SK-N-SH treated with all-trans-retinoic acid at 6 μM for 48 hours (cell line): ENCODE measurements around the gene RPL32.

Source experiments
- ARNTL ChIP-seq: fragments of 450-650 bp; formaldehyde crosslinking; IDR thresholded peaks from 2 replicates; pipeline ENCODE4 v1.5.0; 2020; ENCODE audit warnings: low read depth, mild to moderate bottlenecking, moderate library complexity, borderline replicate concordance
- CSDC2 ChIP-seq: fragments of 250-450 bp; sonication (Bioruptor Pico); IDR thresholded peaks from 2 replicates; pipeline ENCODE4 v1.5.0; 2020; ENCODE audit warnings: mild to moderate bottlenecking, moderate library complexity
- OSR1 ChIP-seq: fragments of 250-450 bp; sonication (Bioruptor Pico); IDR thresholded peaks from 2 replicates; pipeline ENCODE4 v1.8.0; 2022; ENCODE audit warnings: moderate library complexity, mild to moderate bottlenecking, inconsistent platforms
- PPARA ChIP-seq: fragments of 250-450 bp; sonication (Bioruptor Pico); IDR thresholded peaks from 2 replicates; pipeline ENCODE4 v1.5.0; 2020; ENCODE audit warnings: mild to moderate bottlenecking, borderline replicate concordance
- RARB ChIP-seq: fragments of 250-450 bp; sonication (Bioruptor Pico); IDR thresholded peaks from 2 replicates; pipeline ENCODE4 v1.8.0; 2021; ENCODE audit warnings: mild to moderate bottlenecking, moderate library complexity
- TCF4 ChIP-seq: fragments of 250-450 bp; sonication (Bioruptor Pico); IDR thresholded peaks from 2 replicates; pipeline ENCODE4 v1.8.0; 2021; ENCODE audit warnings: mild to moderate bottlenecking, moderate library complexity, borderline replicate concordance
- TOX ChIP-seq: fragments of 250-450 bp; sonication (Bioruptor Pico); IDR thresholded peaks from 2 replicates; pipeline ENCODE4 v1.8.0; 2021; ENCODE audit warnings: mild to moderate bottlenecking, moderate library complexity, borderline replicate concordance
- ZC3H10 ChIP-seq: fragments of 250-450 bp; sonication (Bioruptor Pico); IDR thresholded peaks from 2 replicates; pipeline ENCODE4 v1.5.1; 2021; ENCODE audit warnings: mild to moderate bottlenecking, moderate library complexity
- ZFP3 ChIP-seq: fragments of 250-450 bp; sonication (Bioruptor Pico); IDR thresholded peaks from 2 replicates; pipeline ENCODE4 v1.5.0; 2020; ENCODE audit warnings: mild to moderate bottlenecking, moderate library complexity
- ZFP30 ChIP-seq: fragments of 450-650 bp; formaldehyde crosslinking; IDR thresholded peaks from 2 replicates; pipeline ENCODE4 v1.5.0; 2022; ENCODE audit warnings: mild to moderate bottlenecking, moderate library complexity
- ZNF565 ChIP-seq: fragments of 450-650 bp; formaldehyde crosslinking; conservative IDR thresholded peaks from 2 replicates; pipeline ENCODE4 v1.5.0; 2020; ENCODE audit warnings: low read depth, mild to moderate bottlenecking, moderate library complexity
- ZNF8 ChIP-seq: fragments of 450-650 bp; formaldehyde crosslinking; IDR thresholded peaks from 2 replicates; pipeline ENCODE4 v1.5.0; 2020; ENCODE audit warnings: mild to moderate bottlenecking, moderate library complexity
- TF ChIP-seq, protein P1 (sequence below): fragments of 250-450 bp; sonication (Bioruptor Pico); IDR thresholded peaks from 2 replicates; pipeline ENCODE4 v1.8.0; 2020; ENCODE audit warnings: mild to moderate bottlenecking, moderate library complexity, borderline replicate concordance
- TF ChIP-seq, protein P2 (sequence below): fragments of 250-450 bp; sonication (Bioruptor Pico); IDR thresholded peaks from 2 replicates; pipeline ENCODE4 v1.5.1; 2020; ENCODE audit warnings: low read depth, mild to moderate bottlenecking, moderate library complexity

DNA sequence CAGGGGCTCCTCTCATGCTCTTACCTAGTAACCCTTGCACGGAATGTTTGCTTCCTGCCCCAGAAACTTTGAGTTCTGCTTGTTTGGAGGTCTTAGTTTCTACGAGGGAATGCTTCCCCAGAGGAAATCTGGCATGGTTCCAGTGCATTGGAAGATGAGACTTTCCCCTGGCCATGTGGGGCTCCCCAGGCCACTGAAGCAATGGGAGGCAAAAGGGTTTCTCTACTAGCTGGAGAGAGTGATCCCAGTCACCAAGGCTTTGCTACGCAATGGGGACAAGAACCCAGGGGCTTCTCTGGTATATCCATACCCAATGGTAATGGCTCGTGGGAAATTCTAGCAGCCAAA, 44.2 kb upstream of the RPL32 start:
- TF ChIP-seq, protein P1, sequence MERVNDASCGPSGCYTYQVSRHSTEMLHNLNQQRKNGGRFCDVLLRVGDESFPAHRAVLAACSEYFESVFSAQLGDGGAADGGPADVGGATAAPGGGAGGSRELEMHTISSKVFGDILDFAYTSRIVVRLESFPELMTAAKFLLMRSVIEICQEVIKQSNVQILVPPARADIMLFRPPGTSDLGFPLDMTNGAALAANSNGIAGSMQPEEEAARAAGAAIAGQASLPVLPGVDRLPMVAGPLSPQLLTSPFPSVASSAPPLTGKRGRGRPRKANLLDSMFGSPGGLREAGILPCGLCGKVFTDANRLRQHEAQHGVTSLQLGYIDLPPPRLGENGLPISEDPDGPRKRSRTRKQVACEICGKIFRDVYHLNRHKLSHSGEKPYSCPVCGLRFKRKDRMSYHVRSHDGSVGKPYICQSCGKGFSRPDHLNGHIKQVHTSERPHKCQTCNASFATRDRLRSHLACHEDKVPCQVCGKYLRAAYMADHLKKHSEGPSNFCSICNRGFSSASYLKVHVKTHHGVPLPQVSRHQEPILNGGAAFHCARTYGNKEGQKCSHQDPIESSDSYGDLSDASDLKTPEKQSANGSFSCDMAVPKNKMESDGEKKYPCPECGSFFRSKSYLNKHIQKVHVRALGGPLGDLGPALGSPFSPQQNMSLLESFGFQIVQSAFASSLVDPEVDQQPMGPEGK (CRISPR knock-in tag) = no peak
- TF ChIP-seq RARB (CRISPR knock-in tag) = no peak
- TF ChIP-seq OSR1 = no peak
- TF ChIP-seq ZFP30 (CRISPR knock-in tag) = no peak
- no peak for TF ChIP-seq CSDC2 (CRISPR knock-in tag)
- TF ChIP-seq, protein P2, sequence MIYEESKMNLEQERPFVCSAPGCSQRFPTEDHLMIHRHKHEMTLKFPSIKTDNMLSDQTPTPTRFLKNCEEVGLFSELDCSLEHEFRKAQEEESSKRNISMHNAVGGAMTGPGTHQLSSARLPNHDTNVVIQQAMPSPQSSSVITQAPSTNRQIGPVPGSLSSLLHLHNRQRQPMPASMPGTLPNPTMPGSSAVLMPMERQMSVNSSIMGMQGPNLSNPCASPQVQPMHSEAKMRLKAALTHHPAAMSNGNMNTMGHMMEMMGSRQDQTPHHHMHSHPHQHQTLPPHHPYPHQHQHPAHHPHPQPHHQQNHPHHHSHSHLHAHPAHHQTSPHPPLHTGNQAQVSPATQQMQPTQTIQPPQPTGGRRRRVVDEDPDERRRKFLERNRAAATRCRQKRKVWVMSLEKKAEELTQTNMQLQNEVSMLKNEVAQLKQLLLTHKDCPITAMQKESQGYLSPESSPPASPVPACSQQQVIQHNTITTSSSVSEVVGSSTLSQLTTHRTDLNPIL = no peak
- TF ChIP-seq ARNTL (CRISPR knock-in tag) = no peak
- no peak for TF ChIP-seq TOX (CRISPR knock-in tag)
- no peak for TF ChIP-seq ZC3H10 (CRISPR knock-in tag)
- no peak for TF ChIP-seq ZFP3
- TF ChIP-seq ZNF8 = no peak
- TF ChIP-seq PPARA = no peak
- TF ChIP-seq ZNF565 (CRISPR knock-in tag) = no peak
- no peak for TF ChIP-seq TCF4 (CRISPR knock-in tag)
